Neural cell (in vitro differentiated cells): Measurements from ENCODE around the gene RPL15. TPM values are rescaled to one million over a fixed set of nuclear protein-coding genes. Genes with fewer than 3 reads are reported as not detected.

Source experiments
- H2AFZ ChIP-seq: fragments of 200-600, 300-800 bp; sonication (generic), shearing (Covaris generic); 2 replicates; pipeline ENCODE4 v1.6.0; 2014; ENCODE audit warnings: low read depth, mild to moderate bottlenecking, antibody characterized with exemption, low read length, moderate library complexity
- H3F3A ChIP-seq: fragments of 200-600 bp; shearing (Covaris generic); 2 replicates; pipeline ENCODE4 v1.6.1; 2016; ENCODE audit warnings: mild to moderate bottlenecking, moderate library complexity, mixed read lengths, antibody characterized with exemption, low read length; ENCODE audit not compliant: insufficient read depth, poor library complexity, severe bottlenecking
- H3K27ac ChIP-seq: fragments of 200-600, 300-800 bp; sonication (generic), shearing (Covaris generic); 2 replicates; pipeline ENCODE4 v1.5.1; 2014; ENCODE audit warnings: mild to moderate bottlenecking, low read length, moderate library complexity
- H3K27me3 ChIP-seq: fragments of 300-800, 200-600 bp; sonication (generic), shearing (Covaris generic); 2 replicates; pipeline ENCODE4 v1.6.0; 2014; ENCODE audit warnings: mild to moderate bottlenecking, low read depth, low read length, moderate library complexity; ENCODE audit not compliant: insufficient read depth
- H3K36me3 ChIP-seq: fragments of 300-800, 200-600 bp; sonication (generic), shearing (Covaris generic); 2 replicates; pipeline ENCODE4 v1.5.1; 2014; ENCODE audit warnings: mild to moderate bottlenecking, antibody characterized with exemption, low read length, moderate library complexity; ENCODE audit not compliant: insufficient read depth
- H3K4me2 ChIP-seq: fragments of 300-800, 200-600 bp; sonication (generic), shearing (Covaris generic); 2 replicates; pipeline ENCODE4 v1.6.0; 2014; ENCODE audit warnings: mild to moderate bottlenecking, low read length
- H3K4me3 ChIP-seq: fragments of 300-800, 200-600 bp; sonication (generic), shearing (Covaris generic); 2 replicates; pipeline ENCODE4 v1.5.1; 2014; ENCODE audit warnings: mild to moderate bottlenecking, low read length, moderate library complexity
- H3K79me2 ChIP-seq: fragments of 200-600 bp; shearing (Covaris generic); replicated peaks from 2 replicates; pipeline ENCODE4 v1.6.0; 2014; ENCODE audit warnings: mild to moderate bottlenecking, low read length, moderate library complexity; ENCODE audit not compliant: insufficient read depth
- H3K9ac ChIP-seq: fragments of 300-800, 200-600 bp; sonication (generic), shearing (Covaris generic); 2 replicates; pipeline ENCODE4 v1.6.1; 2016; ENCODE audit warnings: mild to moderate bottlenecking, low read length, mixed read lengths
- H3K9me2 ChIP-seq: fragments of 200-600 bp; shearing (Covaris generic); 2 replicates; pipeline ENCODE4 v1.6.1; 2016; ENCODE audit warnings: mild to moderate bottlenecking, low read length, mixed read lengths; ENCODE audit not compliant: insufficient read depth
- H3K9me3 ChIP-seq: fragments of 200-600, 300-800 bp; sonication (generic), shearing (Covaris generic); 2 replicates; pipeline ENCODE4 v1.6.1; 2016; ENCODE audit warnings: mild to moderate bottlenecking, mixed run types, low read length, moderate library complexity, mixed read lengths
- H4K20me1 ChIP-seq: fragments of 200-600 bp; shearing (Covaris generic); 2 replicates; pipeline ENCODE4 v1.6.1; 2016; ENCODE audit warnings: mild to moderate bottlenecking, mixed run types; ENCODE audit not compliant: insufficient read depth
- CTCF ChIP-seq: fragments of 450-650 bp; IDR thresholded peaks from 2 replicates; pipeline ENCODE4 v1.5.1; 2014; ENCODE audit warnings: antibody characterized with exemption, mild to moderate bottlenecking, moderate library complexity; ENCODE audit not compliant: poor library complexity, severe bottlenecking
- EZH2 ChIP-seq: fragments of 200-600, 300-800 bp; shearing (Covaris generic), sonication (generic); IDR thresholded peaks from 2 replicates; pipeline ENCODE4 v1.6.1; 2014; ENCODE audit warnings: antibody characterized with exemption, low read length, borderline replicate concordance, mild to moderate bottlenecking; ENCODE audit not compliant: insufficient read depth, poor library complexity, severe bottlenecking
- MXI1 ChIP-seq: fragments of 450-650 bp; conservative IDR thresholded peaks from 2 replicates; pipeline ENCODE4 v1.6.1; 2014; ENCODE audit warnings: antibody characterized with exemption, mild to moderate bottlenecking; ENCODE audit not compliant: poor library complexity, severe bottlenecking
- POLR2AphosphoS5 ChIP-seq: IDR thresholded peaks from 2 replicates; pipeline ENCODE4 v1.6.1; 2012
- RAD21 ChIP-seq: fragments of 450-650 bp; conservative IDR thresholded peaks from 2 replicates; pipeline ENCODE4 v1.6.1; 2014; ENCODE audit warnings: antibody characterized with exemption, mild to moderate bottlenecking, moderate library complexity
- TAF1 ChIP-seq: IDR thresholded peaks from 2 replicates; pipeline ENCODE4 v1.6.1; 2012; ENCODE audit warnings: low read depth
- polyA plus RNA-seq: library from polyadenylated mRNA; depleted of rRNA; stranded (reverse); fragments of >200 nt; gene quantifications from 2 replicates; pipeline ENCODE4 v1.2.3, GENCODE V29; 2014
- TF ChIP-seq, protein P1 (sequence below): IDR thresholded peaks from 2 replicates; pipeline ENCODE4 v1.6.1; 2012; ENCODE audit warnings: borderline replicate concordance

RPL15 gene
- polyA plus RNA-seq, 1 donor from 2014 or later, result 3,247 TPM

GRCh38 chr3:23950293-23950692 lies 33.4 kb downstream of the RPL15 start:
- H3K4me2 ChIP-seq, result no peak overlapping the region
- no peak overlapping the region for H2AFZ ChIP-seq
- H3K9ac ChIP-seq, result no peak overlapping the region
- no peaks in the 10 kb centered on the region for H3K9me2 ChIP-seq
- peaks cover 59% of the 10 kb centered on the region for H3K79me2 ChIP-seq
- no peaks in the 10 kb centered on the region for H3K27me3 ChIP-seq
- no peak overlapping the region for H3K27ac ChIP-seq
- H3K36me3 ChIP-seq, result no peaks in the 10 kb centered on the region
- H3K9me3 ChIP-seq, result no peaks in the 10 kb centered on the region
- H4K20me1 ChIP-seq, result no peaks in the 10 kb centered on the region
- H3F3A ChIP-seq, result peaks cover 4% of the 10 kb centered on the region
- no peak overlapping the region for H3K4me3 ChIP-seq
- TF ChIP-seq MXI1 (no peak), EZH2 (no peak)
- TF ChIP-seq, protein P1, sequence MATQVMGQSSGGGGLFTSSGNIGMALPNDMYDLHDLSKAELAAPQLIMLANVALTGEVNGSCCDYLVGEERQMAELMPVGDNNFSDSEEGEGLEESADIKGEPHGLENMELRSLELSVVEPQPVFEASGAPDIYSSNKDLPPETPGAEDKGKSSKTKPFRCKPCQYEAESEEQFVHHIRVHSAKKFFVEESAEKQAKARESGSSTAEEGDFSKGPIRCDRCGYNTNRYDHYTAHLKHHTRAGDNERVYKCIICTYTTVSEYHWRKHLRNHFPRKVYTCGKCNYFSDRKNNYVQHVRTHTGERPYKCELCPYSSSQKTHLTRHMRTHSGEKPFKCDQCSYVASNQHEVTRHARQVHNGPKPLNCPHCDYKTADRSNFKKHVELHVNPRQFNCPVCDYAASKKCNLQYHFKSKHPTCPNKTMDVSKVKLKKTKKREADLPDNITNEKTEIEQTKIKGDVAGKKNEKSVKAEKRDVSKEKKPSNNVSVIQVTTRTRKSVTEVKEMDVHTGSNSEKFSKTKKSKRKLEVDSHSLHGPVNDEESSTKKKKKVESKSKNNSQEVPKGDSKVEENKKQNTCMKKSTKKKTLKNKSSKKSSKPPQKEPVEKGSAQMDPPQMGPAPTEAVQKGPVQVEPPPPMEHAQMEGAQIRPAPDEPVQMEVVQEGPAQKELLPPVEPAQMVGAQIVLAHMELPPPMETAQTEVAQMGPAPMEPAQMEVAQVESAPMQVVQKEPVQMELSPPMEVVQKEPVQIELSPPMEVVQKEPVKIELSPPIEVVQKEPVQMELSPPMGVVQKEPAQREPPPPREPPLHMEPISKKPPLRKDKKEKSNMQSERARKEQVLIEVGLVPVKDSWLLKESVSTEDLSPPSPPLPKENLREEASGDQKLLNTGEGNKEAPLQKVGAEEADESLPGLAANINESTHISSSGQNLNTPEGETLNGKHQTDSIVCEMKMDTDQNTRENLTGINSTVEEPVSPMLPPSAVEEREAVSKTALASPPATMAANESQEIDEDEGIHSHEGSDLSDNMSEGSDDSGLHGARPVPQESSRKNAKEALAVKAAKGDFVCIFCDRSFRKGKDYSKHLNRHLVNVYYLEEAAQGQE, result no peak

- H3K9me2 ChIP-seq, result no peaks in the 10 kb centered on the region
- no peak overlapping the region for H3K9ac ChIP-seq
- no peak overlapping the region for H2AFZ ChIP-seq
- H3K79me2 ChIP-seq, result peaks cover 50% of the 10 kb centered on the region
- no peak overlapping the region for H3K4me2 ChIP-seq
- no peaks in the 10 kb centered on the region for H3K36me3 ChIP-seq
- no peaks in the 10 kb centered on the region for H3F3A ChIP-seq
- H3K4me3 ChIP-seq, result no peak overlapping the region
- H3K27ac ChIP-seq, result no peak overlapping the region
- H4K20me1 ChIP-seq, result no peaks in the 10 kb centered on the region
- H3K9me3 ChIP-seq, result no peaks in the 10 kb centered on the region
- TF ChIP-seq RAD21 (no peak), CTCF (no peak), TAF1 (no peak), POLR2AphosphoS5 (no peak)
- TF ChIP-seq, protein P1, result no peak
- no peaks in the 10 kb centered on the region for H3K27me3 ChIP-seq
Measured at GRCh38 chr3:23952646-23953045, 35.7 kb downstream of the RPL15 start.
